GM12878 (cell line): Measurements from ENCODE around the gene M1AP.
A peak's percentile ranks its signal among the peaks of the same experiment; 100 is the strongest.

ENCODE experiments used
- ATF3 ChIP-seq: IDR thresholded peaks from 2 replicates; pipeline ENCODE4 v1.6.1; 2011; ENCODE audit warnings: low read depth, mild to moderate bottlenecking, low read length, moderate library complexity, borderline replicate concordance; ENCODE audit errors: extremely low read depth
- CTCF ChIP-seq, 3 experiments: IDR thresholded peaks in 2 of 3; conservative IDR thresholded peaks in 1 of 3; 2 replicates each; pipeline ENCODE4 v1.5.1; 2011; ENCODE audit warnings: low read depth in 3 of 3, low read length in 3 of 3, mild to moderate bottlenecking in 3 of 3, control low read depth in 2 of 3, moderate library complexity in 2 of 3, inconsistent platforms in 1 of 3, mixed read lengths in 1 of 3; ENCODE audit not compliant: control insufficient read depth in 2 of 3, insufficient read depth in 1 of 3; ENCODE audit errors: extremely low read depth in 1 of 3
- EZH2 ChIP-seq: IDR thresholded peaks from 2 replicates; pipeline ENCODE4 v1.6.1; 2012; ENCODE audit warnings: low read depth, mild to moderate bottlenecking, control low read depth, inconsistent platforms, low read length, borderline replicate concordance; ENCODE audit not compliant: control insufficient read depth
- POLR2A ChIP-seq: IDR thresholded peaks from 2 replicates; pipeline ENCODE4 v1.6.1; 2011; ENCODE audit warnings: low read depth, mild to moderate bottlenecking, low read length
- POU2F2 ChIP-seq: IDR thresholded peaks from 3 replicates; pipeline ENCODE4 v1.6.1; 2011; ENCODE audit warnings: low read depth, mild to moderate bottlenecking, low read length, borderline replicate concordance
- SIN3A ChIP-seq: IDR thresholded peaks from 2 replicates; pipeline ENCODE4 v1.6.1; 2012; ENCODE audit warnings: low read depth, low read length, improper control_type of control experiment
- SPI1 ChIP-seq: IDR thresholded peaks from 2 replicates; pipeline ENCODE4 v1.6.1; 2011; ENCODE audit warnings: low read depth, mild to moderate bottlenecking, low read length, moderate library complexity, borderline replicate concordance; ENCODE audit not compliant: insufficient read depth
- TAF1 ChIP-seq: IDR thresholded peaks from 2 replicates; pipeline ENCODE4 v1.6.1; 2011; ENCODE audit warnings: mild to moderate bottlenecking, low read depth, low read length, borderline replicate concordance
- TF ChIP-seq, protein P1 (sequence below): IDR thresholded peaks from 2 replicates; pipeline ENCODE4 v1.6.1; 2012; ENCODE audit warnings: low read length, inconsistent platforms

DNA sequence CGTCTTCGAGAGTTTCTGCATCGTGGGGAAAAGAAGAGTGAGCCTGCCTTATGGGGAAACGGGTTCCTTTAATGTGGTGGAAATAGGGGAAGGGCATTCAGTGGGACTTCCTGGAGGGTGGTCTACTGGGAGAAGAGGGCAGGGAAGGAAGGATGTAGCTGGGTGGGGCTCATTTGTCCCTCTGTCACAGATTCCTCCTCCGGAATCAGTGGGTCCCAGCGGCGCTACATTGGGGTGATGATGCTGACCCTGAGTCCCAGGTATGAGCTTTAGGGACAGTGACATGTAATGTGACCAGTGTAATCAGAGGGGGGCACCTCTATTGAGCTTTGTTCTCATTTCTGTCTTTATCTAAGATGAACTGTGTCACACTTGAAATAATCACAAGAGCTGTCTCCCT lies 116.5 kb downstream of the M1AP start:
- TF ChIP-seq EZH2, result no peak
- no peak for TF ChIP-seq ATF3
- TF ChIP-seq, protein P1, sequence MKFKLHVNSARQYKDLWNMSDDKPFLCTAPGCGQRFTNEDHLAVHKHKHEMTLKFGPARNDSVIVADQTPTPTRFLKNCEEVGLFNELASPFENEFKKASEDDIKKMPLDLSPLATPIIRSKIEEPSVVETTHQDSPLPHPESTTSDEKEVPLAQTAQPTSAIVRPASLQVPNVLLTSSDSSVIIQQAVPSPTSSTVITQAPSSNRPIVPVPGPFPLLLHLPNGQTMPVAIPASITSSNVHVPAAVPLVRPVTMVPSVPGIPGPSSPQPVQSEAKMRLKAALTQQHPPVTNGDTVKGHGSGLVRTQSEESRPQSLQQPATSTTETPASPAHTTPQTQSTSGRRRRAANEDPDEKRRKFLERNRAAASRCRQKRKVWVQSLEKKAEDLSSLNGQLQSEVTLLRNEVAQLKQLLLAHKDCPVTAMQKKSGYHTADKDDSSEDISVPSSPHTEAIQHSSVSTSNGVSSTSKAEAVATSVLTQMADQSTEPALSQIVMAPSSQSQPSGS, result no peak
- no peak; the same call in 1 of the 2 replicates for TF ChIP-seq POLR2A
- TF ChIP-seq TAF1, result no peak
- TF ChIP-seq CTCF (IDR thresholded peaks at IDR 0.05 in 2 of 3, conservative IDR thresholded peaks at IDR 0.05 in 1 of 3; ENCODE audit: control insufficient read depth in 2 of 3, extremely low read depth in 1 of 3, insufficient read depth in 1 of 3, low read depth in 3 of 3, low read length in 3 of 3), result no peak
- TF ChIP-seq SIN3A, result no peak
- peak; percentile 5; the same call in 1 of the 2 replicates for TF ChIP-seq SPI1
- no peak for TF ChIP-seq POU2F2
